ENCODE measurements around the gene COL4A1.

The COL4A1 gene

DNA sequence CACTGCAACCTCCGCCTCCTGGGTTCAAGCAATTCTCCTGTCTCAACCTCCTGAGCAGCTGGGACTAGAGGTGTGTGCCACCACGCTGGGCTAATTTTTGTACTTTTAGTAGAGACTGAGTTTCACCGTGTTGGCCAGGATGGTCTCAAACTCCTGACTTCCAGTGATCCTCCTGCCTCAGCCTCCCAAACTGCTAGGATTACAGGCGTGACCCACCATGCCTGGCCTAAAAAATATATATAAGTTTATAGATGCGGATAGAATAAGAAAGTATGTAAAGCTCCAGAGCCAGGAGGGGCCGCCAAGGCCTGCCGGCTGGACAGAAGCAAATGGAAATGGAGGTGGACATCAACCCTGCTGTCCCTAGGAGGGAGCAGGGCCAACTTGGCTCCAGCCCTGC, 66.0 kb downstream of the COL4A1 start:
- no peak for TF ChIP-seq EZH2 (IDR thresholded peaks at IDR 0.05; ENCODE audit: borderline replicate concordance, low read length)
- TF ChIP-seq, protein P1, sequence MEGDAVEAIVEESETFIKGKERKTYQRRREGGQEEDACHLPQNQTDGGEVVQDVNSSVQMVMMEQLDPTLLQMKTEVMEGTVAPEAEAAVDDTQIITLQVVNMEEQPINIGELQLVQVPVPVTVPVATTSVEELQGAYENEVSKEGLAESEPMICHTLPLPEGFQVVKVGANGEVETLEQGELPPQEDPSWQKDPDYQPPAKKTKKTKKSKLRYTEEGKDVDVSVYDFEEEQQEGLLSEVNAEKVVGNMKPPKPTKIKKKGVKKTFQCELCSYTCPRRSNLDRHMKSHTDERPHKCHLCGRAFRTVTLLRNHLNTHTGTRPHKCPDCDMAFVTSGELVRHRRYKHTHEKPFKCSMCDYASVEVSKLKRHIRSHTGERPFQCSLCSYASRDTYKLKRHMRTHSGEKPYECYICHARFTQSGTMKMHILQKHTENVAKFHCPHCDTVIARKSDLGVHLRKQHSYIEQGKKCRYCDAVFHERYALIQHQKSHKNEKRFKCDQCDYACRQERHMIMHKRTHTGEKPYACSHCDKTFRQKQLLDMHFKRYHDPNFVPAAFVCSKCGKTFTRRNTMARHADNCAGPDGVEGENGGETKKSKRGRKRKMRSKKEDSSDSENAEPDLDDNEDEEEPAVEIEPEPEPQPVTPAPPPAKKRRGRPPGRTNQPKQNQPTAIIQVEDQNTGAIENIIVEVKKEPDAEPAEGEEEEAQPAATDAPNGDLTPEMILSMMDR (IDR thresholded peaks at IDR 0.05; ENCODE audit: low read length): no peak
- no peak overlapping the region for H3K27ac ChIP-seq (ENCODE audit: low read depth, low read length, poor library complexity, severe bottlenecking)
- H3K4me1 ChIP-seq (ENCODE audit: insufficient read depth, low read length, severe bottlenecking): no peaks in the 10 kb centered on the region
- peaks cover 8% of the 10 kb centered on the region; the same call in 1 of the 2 replicates for H3K27me3 ChIP-seq (ENCODE audit: insufficient read depth, low read length)
- no peaks in the 10 kb centered on the region for H3K9me3 ChIP-seq (ENCODE audit: low read length)
- H3K4me2 ChIP-seq (ENCODE audit: low read length): no peak overlapping the region
- no peak overlapping the region for H2AFZ ChIP-seq (ENCODE audit: low read length)
- H3F3A ChIP-seq (ENCODE audit: insufficient read depth, low read length): no peaks in the 10 kb centered on the region
- H3K79me2 ChIP-seq (ENCODE audit: insufficient read depth, low read length): no peaks in the 10 kb centered on the region
- H3K4me3 ChIP-seq (ENCODE audit: low read depth, low read length, poor library complexity, severe bottlenecking): no peak overlapping the region
- H3K9ac ChIP-seq (ENCODE audit: low read length): no peak overlapping the region
- H3K36me3 ChIP-seq (ENCODE audit: insufficient read depth, low read length): no peaks in the 10 kb centered on the region
- no peaks in the 10 kb centered on the region for H4K20me1 ChIP-seq (ENCODE audit: insufficient read depth, low read length)
- no peaks in the 10 kb centered on the region for H3K9me2 ChIP-seq (ENCODE audit: low read depth, low read length)

DNA sequence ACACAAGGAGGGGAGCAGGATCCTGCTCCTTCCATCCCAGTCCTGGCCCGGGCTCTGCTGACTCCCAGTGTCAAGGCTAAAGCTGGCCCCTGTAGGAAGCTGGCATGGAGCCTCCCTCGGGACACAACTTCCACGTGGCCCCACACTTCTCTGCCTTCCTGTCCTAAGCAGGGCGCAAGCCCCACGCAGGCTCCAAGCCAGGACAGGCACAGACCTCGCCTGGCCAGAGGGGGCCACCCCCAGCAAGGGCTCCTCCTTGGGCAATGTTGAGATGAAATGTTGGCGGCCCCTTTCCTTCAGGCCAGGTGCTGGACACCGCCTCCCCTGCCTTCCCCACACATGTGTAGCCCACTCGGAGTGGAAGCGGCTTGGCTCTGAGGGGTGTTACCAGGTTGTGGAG, 66.6 kb downstream of the COL4A1 start:
- Histone ChIP-seq H3K9ac (ENCODE audit: low read length) (no peak overlapping the region), H3K4me3 (ENCODE audit: low read depth, low read length, poor library complexity, severe bottlenecking) (no peak overlapping the region), H3K79me2 (ENCODE audit: insufficient read depth, low read length) (no peaks in the 10 kb centered on the region), H2AFZ (ENCODE audit: low read length) (no peak overlapping the region), H3K9me3 (ENCODE audit: low read length) (no peaks in the 10 kb centered on the region), H3F3A (ENCODE audit: insufficient read depth, low read length) (no peaks in the 10 kb centered on the region), H3K36me3 (ENCODE audit: insufficient read depth, low read length) (no peaks in the 10 kb centered on the region), H3K27me3 (ENCODE audit: insufficient read depth, low read length) (peaks cover 8% of the 10 kb centered on the region; the same call in 1 of the 2 replicates), H3K4me1 (ENCODE audit: insufficient read depth, low read length, severe bottlenecking) (no peaks in the 10 kb centered on the region), H3K9me2 (ENCODE audit: low read depth, low read length) (no peaks in the 10 kb centered on the region), H4K20me1 (ENCODE audit: insufficient read depth, low read length) (no peaks in the 10 kb centered on the region), H3K27ac (ENCODE audit: low read depth, low read length, poor library complexity, severe bottlenecking) (no peak overlapping the region), H3K4me2 (ENCODE audit: low read length) (no peak overlapping the region)
- TF ChIP-seq, protein P1 (IDR thresholded peaks at IDR 0.05; ENCODE audit: low read length): no peak
- TF ChIP-seq EZH2 (IDR thresholded peaks at IDR 0.05; ENCODE audit: borderline replicate concordance, low read length): no peak

GRCh38 chr13:110239280-110240125, 67.5 kb downstream of the COL4A1 start:
- Histone ChIP-seq H3K36me3 (ENCODE audit: insufficient read depth, low read length) (no peaks in the 10 kb centered on the region), H3K9me2 (ENCODE audit: low read depth, low read length) (no peaks in the 10 kb centered on the region), H2AFZ (ENCODE audit: low read length) (no peak overlapping the region), H3K4me1 (ENCODE audit: insufficient read depth, low read length, severe bottlenecking) (no peaks in the 10 kb centered on the region), H3K4me3 (ENCODE audit: low read depth, low read length, poor library complexity, severe bottlenecking) (no peak overlapping the region), H4K20me1 (ENCODE audit: insufficient read depth, low read length) (no peaks in the 10 kb centered on the region), H3F3A (ENCODE audit: insufficient read depth, low read length) (no peaks in the 10 kb centered on the region), H3K9ac (ENCODE audit: low read length) (no peak overlapping the region), H3K27ac (ENCODE audit: low read depth, low read length, poor library complexity, severe bottlenecking) (no peak overlapping the region), H3K79me2 (ENCODE audit: insufficient read depth, low read length) (no peaks in the 10 kb centered on the region), H3K27me3 (ENCODE audit: insufficient read depth, low read length) (peaks cover 8% of the 10 kb centered on the region; the same call in 1 of the 2 replicates), H3K9me3 (ENCODE audit: low read length) (no peaks in the 10 kb centered on the region), H3K4me2 (ENCODE audit: low read length) (no peak overlapping the region)
- TF ChIP-seq EZH2 (IDR thresholded peaks at IDR 0.05; ENCODE audit: borderline replicate concordance, low read length): no peak
- TF ChIP-seq, protein P1 (IDR thresholded peaks at IDR 0.05; ENCODE audit: low read length): no peak; the same call in 1 of the 2 replicates

All from OCI-LY1 (cell line).